Psoas muscle (tissue), 8 donors: Measurements from ENCODE around the gene TRNAU1AP. TPM values are rescaled to one million over a fixed set of nuclear protein-coding genes. Genes with fewer than 3 reads are reported as not detected.

Experiments used
- ATAC-seq, 4 donors: fragments of 200-7000 bp; cut with Tn5 transposase; one replicate each; pipeline ENCODE4 v1.9.1; 2020; ENCODE audit warnings: moderate library complexity in 3 of 4, mild to moderate bottlenecking in 2 of 4
- DNase-seq, 2 donors: peaks; one replicate each; pipeline ENCODE4 v3.0.0-alpha.2; 2020
- H3K27ac ChIP-seq: fragments of 200-600 bp; one replicate; pipeline ENCODE4 v1.8.0; 2022
- H3K27me3 ChIP-seq, 3 donors: fragments of 200-600 bp in 1 of 3; one replicate each; pipeline versions ENCODE4 v1.6.1 to v1.8.0; 2013 to 2022; ENCODE audit warnings: low read length in 2 of 3, mild to moderate bottlenecking in 2 of 3, moderate library complexity in 1 of 3; ENCODE audit not compliant: insufficient read depth in 3 of 3
- H3K36me3 ChIP-seq, 2 donors: fragments of 200-600 bp in 1 of 2; one replicate each; pipeline versions ENCODE4 v1.6.1 to v1.8.0; 2013 to 2022; ENCODE audit warnings: low read depth in 1 of 2, mild to moderate bottlenecking in 1 of 2, moderate library complexity in 1 of 2; ENCODE audit not compliant: insufficient read depth in 1 of 2
- H3K4me1 ChIP-seq: fragments of 200-600 bp; one replicate; pipeline ENCODE4 v1.8.0; 2022
- H3K4me3 ChIP-seq: fragments of 200-600 bp; one replicate; pipeline ENCODE4 v1.8.0; 2022; ENCODE audit warnings: mild to moderate bottlenecking
- H3K9me3 ChIP-seq: fragments of 200-600 bp; one replicate; pipeline ENCODE4 v1.8.0; 2022
- WGBS, 3 donors: extraction: QIAGEN DNeasy Blood & Tissue Kit; methylation state at CpG; one replicate each; pipeline versions ENCODE4 v1.1.6 to v1.1.7; 2013; 5-methylcytosine and 5-hydroxymethylcytosine counted together
- intact Hi-C, 2 donors: fragments of 100-400 bp; cut with DNase I; formaldehyde crosslinking; loops; one replicate each; pipeline versions ENCODE4 v1.11.0 to v1.14.2; 2022
- polyA plus RNA-seq, 3 donors: library from polyadenylated mRNA; stranded (reverse); fragments of 200-250 nt; gene quantifications; one replicate each; pipeline ENCODE4 v1.2.3, GENCODE V29; 2013
- total RNA-seq, 4 donors: library from RNA; stranded (reverse); fragmentation: NEBNext Ultra II Directional in 2 of 4; extraction: Animal tissue kit (Norgen Biotek cat#: 25700) in 2 of 4; gene quantifications; one replicate each; pipeline versions ENCODE4 v1.2.1 to v1.2.4, GENCODE V29; 2021 to 2023
- TF ChIP-seq, protein P1 (sequence below): fragments of 200-600 bp; IDR thresholded peaks from one replicate; pipeline ENCODE4 v1.8.0; 2022; ENCODE audit warnings: antibody characterized with exemption
- donor health status: healthy with polysubstance abuse.
- donor health status: DM: no; HTN: no; CAD: no; lungs with moderate emphysema.
- donor health status: Bipolar disorder and iron deficiency.
- donor health status: healthy.
- donor health status: DM: yes; HTN: yes; CAD: no.
- donor health status: DM: no; HTN: no; CAD: no.
- donor health status: DM: no; HTN: no; CAD: no.
- donor health status: DM: yes; HTN: yes; CAD: no.

Gene TRNAU1AP
- total and polyA plus RNA-seq, 7 donors, result 7.3 to 17.5 (median 10.8) TPM

DNA sequence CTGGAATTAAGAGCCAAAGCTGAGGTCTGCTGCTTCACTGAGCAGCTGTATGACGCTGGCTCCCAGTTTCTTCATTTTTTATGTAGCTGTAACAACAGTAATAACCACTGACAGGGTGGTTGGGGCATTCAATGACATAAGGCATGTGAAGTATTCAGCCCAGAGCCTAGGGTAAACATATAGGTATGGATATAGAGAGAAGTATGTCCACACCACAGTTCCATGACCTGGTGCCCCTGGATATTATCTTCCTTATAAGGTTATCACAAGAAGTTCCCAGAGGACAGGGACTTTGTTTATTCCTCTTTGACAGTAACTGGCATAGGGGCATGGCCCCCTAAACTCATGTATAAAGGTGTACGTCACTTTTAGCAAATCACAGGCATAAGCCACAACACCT lies 53.9 kb downstream of the TRNAU1AP start:
- TF ChIP-seq, protein P1, sequence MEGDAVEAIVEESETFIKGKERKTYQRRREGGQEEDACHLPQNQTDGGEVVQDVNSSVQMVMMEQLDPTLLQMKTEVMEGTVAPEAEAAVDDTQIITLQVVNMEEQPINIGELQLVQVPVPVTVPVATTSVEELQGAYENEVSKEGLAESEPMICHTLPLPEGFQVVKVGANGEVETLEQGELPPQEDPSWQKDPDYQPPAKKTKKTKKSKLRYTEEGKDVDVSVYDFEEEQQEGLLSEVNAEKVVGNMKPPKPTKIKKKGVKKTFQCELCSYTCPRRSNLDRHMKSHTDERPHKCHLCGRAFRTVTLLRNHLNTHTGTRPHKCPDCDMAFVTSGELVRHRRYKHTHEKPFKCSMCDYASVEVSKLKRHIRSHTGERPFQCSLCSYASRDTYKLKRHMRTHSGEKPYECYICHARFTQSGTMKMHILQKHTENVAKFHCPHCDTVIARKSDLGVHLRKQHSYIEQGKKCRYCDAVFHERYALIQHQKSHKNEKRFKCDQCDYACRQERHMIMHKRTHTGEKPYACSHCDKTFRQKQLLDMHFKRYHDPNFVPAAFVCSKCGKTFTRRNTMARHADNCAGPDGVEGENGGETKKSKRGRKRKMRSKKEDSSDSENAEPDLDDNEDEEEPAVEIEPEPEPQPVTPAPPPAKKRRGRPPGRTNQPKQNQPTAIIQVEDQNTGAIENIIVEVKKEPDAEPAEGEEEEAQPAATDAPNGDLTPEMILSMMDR, result no peak
- H3K4me1 ChIP-seq, result peaks cover 8% of the 10 kb centered on the region
- ATAC-seq (no peak), DNase-seq (no peak)
- WGBS, 3 donors, result 76 to 90% (median 77%) methylated on average over 2 of the region's 2 CpGs
- H3K9me3 ChIP-seq, result no peaks in the 10 kb centered on the region
- H3K27ac ChIP-seq, result no peak overlapping the region
- intact Hi-C loops, result no loop called here
- no peak overlapping the region for H3K4me3 ChIP-seq
- H3K27me3 ChIP-seq, result no peaks in the 10 kb centered on the region
- peaks cover 7 to 89% of the 10 kb centered on the region in 2 donors for H3K36me3 ChIP-seq

DNA sequence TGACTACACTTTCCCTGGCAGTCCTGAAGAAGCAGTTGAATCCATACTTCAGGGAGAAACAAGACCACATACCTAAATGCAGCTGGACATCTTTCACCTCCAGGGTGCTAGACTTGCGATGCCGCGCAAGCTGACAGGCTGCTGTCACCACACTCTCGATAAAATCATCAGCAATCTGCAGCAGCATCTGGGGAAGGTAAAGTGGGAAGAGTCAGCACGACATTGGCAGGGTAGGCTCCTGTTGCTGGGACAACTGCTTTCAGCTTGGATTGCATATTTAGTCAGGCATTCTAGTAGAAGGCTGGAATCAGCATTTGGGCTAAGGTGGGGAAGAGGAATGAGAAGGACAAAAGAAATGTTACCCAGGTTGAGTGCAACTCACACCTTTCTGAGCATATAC lies 60.3 kb downstream of the TRNAU1AP start:
- Histone ChIP-seq H3K4me3 (no peak overlapping the region), H3K36me3 (peaks cover 2 to 100% of the 10 kb centered on the region in 2 donors), H3K27me3 (no peaks in the 10 kb centered on the region), H3K27ac (no peak overlapping the region), H3K4me1 (no peaks in the 10 kb centered on the region), H3K9me3 (no peaks in the 10 kb centered on the region)
- ATAC-seq, result no peak
- WGBS, 3 donors, result 93 to 94% (median 93%) methylated on average over 5 of the region's 5 CpGs
- DNase-seq, result no peak
- intact Hi-C loops, result no loop called here
- TF ChIP-seq, protein P1, result no peak

Other genes starting within 250 kb of the TRNAU1AP start
- 10 to 100 TPM in 3 of 4 donors, 1 to 10 TPM in 1; 9.8 to 12.5 (median 11.7) TPM for gene MED18, start 224.0 kb upstream of the TRNAU1AP start, total RNA-seq
- 10 to 100 TPM in 2 of 3 donors, 1 to 10 TPM in 1; 6.6 to 20.5 (median 17.7) TPM for gene MED18, start 224.0 kb upstream of the TRNAU1AP start, polyA plus RNA-seq
- 10 to 100 TPM; 21.6 to 41.8 (median 29.8) TPM for gene PHACTR4, start 183.3 kb upstream of the TRNAU1AP start, total RNA-seq
- gene PHACTR4, start 183.3 kb upstream of the TRNAU1AP start, polyA plus RNA-seq, result 10 to 100 TPM; 11.7 to 25.1 (median 19.9) TPM
- 10 to 100 TPM in 2 of 4 donors, 1 to 10 TPM in 2; 7.0 to 20.8 (median 9.2) TPM for gene RCC1, start 47.0 kb upstream of the TRNAU1AP start, total RNA-seq
- 10 to 100 TPM; 14.0 to 81.6 (median 17.4) TPM for gene RCC1, start 47.0 kb upstream of the TRNAU1AP start, polyA plus RNA-seq
- gene RAB42, start 39.2 kb downstream of the TRNAU1AP start, total RNA-seq, result 1 to 10 TPM in 1 of 4 donors, under 1 TPM in 3; 0.32 to 1.3 (median 0.68) TPM
- gene RAB42, start 39.2 kb downstream of the TRNAU1AP start, polyA plus RNA-seq, result under 1 TPM; 0.16 to 0.34 (median 0.21) TPM
- gene TAF12, start 90.0 kb downstream of the TRNAU1AP start, total RNA-seq, result 10 to 100 TPM; 24.4 to 30.3 (median 27.3) TPM
- 10 to 100 TPM; 31.8 to 54.0 (median 51.6) TPM for gene TAF12, start 90.0 kb downstream of the TRNAU1AP start, polyA plus RNA-seq
- gene RNU11, start 95.5 kb downstream of the TRNAU1AP start, total RNA-seq, result not detected
- gene RNU11, start 95.5 kb downstream of the TRNAU1AP start, polyA plus RNA-seq, result not detected
- gene GMEB1, start 115.7 kb downstream of the TRNAU1AP start, total RNA-seq, result 10 to 100 TPM in 2 of 4 donors, 1 to 10 TPM in 2; 8.4 to 12.8 (median 10.0) TPM
- 10 to 100 TPM in 2 of 3 donors, 1 to 10 TPM in 1; 5.3 to 12.3 (median 10.9) TPM for gene GMEB1, start 115.7 kb downstream of the TRNAU1AP start, polyA plus RNA-seq
- gene YTHDF2, start 183.9 kb downstream of the TRNAU1AP start, total RNA-seq, result 10 to 100 TPM; 43.4 to 55.1 (median 49.1) TPM
- gene YTHDF2, start 183.9 kb downstream of the TRNAU1AP start, polyA plus RNA-seq, result 10 to 100 TPM; 30.3 to 49.0 (median 38.4) TPM